Measurements from ENCODE around the gene DAND5.

Gene DAND5

DNA sequence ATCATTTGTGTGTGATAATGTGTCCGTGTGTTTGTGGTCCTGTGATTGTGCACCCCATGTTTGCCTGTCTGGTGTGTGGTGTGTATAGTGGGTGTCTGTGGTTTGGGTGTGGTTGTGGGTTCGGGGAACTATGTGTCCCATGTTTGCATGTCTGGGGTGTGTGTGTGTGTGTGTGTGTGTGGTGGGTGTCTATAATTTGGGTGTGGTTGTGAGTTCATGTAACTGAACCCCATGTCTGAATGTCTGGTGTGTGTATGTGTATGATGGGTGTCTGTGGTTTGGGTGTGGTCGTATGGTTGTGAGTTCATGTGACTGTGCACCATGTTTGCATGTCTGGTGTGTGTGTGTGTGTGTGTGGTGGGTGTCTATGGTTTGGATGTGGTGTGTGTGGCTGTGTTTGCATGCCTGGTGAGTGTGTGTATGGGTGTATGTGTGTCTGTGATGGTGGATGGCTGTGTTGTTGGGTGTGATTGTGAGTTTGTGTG, 14.8 kb downstream of the DAND5 start:
- H3K27ac Mint-ChIP-seq = no peak overlapping the region
- no peaks in the 10 kb centered on the region for H3K36me3 Mint-ChIP-seq (ENCODE audit: insufficient read depth)
- ATAC-seq (replicated peaks) (peak; percentile 2), DNase-seq (peak in 1 of 3 experiments; percentile 22)
- no peaks in the 10 kb centered on the region for H3K9me3 Mint-ChIP-seq
- H3K4me1 Mint-ChIP-seq (ENCODE audit: low read depth in 2 of 2) = peaks cover 9% of the 10 kb centered on the region in 2 donors
- no peak overlapping the region for H3K4me3 Mint-ChIP-seq
- H3K27me3 Mint-ChIP-seq = peaks cover 0 to 9% of the 10 kb centered on the region in 2 donors

- no peak for ATAC-seq (replicated peaks)
- H3K36me3 Mint-ChIP-seq (ENCODE audit: insufficient read depth) = no peaks in the 10 kb centered on the region
- H3K9me3 Mint-ChIP-seq = no peaks in the 10 kb centered on the region
- DNase-seq = no peak
- H3K27ac Mint-ChIP-seq = peak overlapping the region in 1 of 2 donors; percentile 65
- peaks cover 9% of the 10 kb centered on the region in 2 donors for H3K4me1 Mint-ChIP-seq (ENCODE audit: low read depth in 2 of 2)
- H3K4me3 Mint-ChIP-seq = no peak overlapping the region
- H3K27me3 Mint-ChIP-seq = peaks cover 0 to 9% of the 10 kb centered on the region in 2 donors
Observed at GRCh38 chr19:12984683-12985048, 15.3 kb downstream of the DAND5 start.

GRCh38 chr19:12985049-12985776, 15.8 kb downstream of the DAND5 start:
- ATAC-seq (replicated peaks) (peak; percentile 75), DNase-seq (peak; percentile 42 to 53 (median 46))
- Mint-ChIP-seq H3K27me3 (peaks cover 0 to 9% of the 10 kb centered on the region in 2 donors), H3K4me1 (ENCODE audit: low read depth in 2 of 2) (peaks cover 9% of the 10 kb centered on the region in 2 donors), H3K4me3 (peak overlapping the region in 1 of 2 donors; percentile 2), H3K36me3 (ENCODE audit: insufficient read depth) (no peaks in the 10 kb centered on the region), H3K9me3 (no peaks in the 10 kb centered on the region), H3K27ac (peak overlapping the region in 1 of 2 donors; percentile 65)

GRCh38 chr19:12986726-12987125, 17.4 kb downstream of the DAND5 start:
- Mint-ChIP-seq H3K36me3 (ENCODE audit: insufficient read depth) (no peaks in the 10 kb centered on the region), H3K4me3 (no peak overlapping the region), H3K9me3 (no peaks in the 10 kb centered on the region), H3K27me3 (peaks cover 0 to 9% of the 10 kb centered on the region in 2 donors), H3K27ac (no peak overlapping the region), H3K4me1 (ENCODE audit: low read depth in 2 of 2) (peaks cover 9% of the 10 kb centered on the region in 2 donors)
- ATAC-seq (replicated peaks) (no peak), DNase-seq (no peak)

DNA sequence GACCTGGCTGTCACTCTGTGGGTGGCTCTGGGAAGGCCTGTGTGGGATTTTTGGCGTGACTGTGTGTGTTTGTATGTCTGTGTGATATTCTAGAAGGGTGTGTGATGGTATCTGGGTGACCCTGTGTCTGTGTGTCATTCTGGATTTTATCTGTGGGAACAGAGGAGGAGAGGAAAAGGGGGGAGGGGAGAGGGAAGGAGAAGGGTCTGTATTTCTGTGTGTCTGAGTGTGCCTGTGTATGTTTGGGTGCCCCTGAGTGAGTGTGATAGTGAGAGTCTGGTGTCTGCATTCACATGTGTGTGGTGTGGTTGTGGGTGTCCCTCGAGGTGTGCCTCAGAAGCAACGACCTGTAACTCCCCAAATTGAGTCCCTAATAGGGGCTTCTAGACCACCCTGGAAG, 17.8 kb downstream of the DAND5 start:
- H3K36me3 Mint-ChIP-seq (ENCODE audit: insufficient read depth) = no peaks in the 10 kb centered on the region
- ATAC-seq (replicated peaks) (no peak), DNase-seq (no peak)
- no peaks in the 10 kb centered on the region for H3K9me3 Mint-ChIP-seq
- no peak overlapping the region for H3K27ac Mint-ChIP-seq
- H3K4me3 Mint-ChIP-seq = no peak overlapping the region
- peaks cover 9% of the 10 kb centered on the region in 2 donors for H3K4me1 Mint-ChIP-seq (ENCODE audit: low read depth in 2 of 2)
- H3K27me3 Mint-ChIP-seq = peaks cover 0 to 9% of the 10 kb centered on the region in 2 donors

DNA sequence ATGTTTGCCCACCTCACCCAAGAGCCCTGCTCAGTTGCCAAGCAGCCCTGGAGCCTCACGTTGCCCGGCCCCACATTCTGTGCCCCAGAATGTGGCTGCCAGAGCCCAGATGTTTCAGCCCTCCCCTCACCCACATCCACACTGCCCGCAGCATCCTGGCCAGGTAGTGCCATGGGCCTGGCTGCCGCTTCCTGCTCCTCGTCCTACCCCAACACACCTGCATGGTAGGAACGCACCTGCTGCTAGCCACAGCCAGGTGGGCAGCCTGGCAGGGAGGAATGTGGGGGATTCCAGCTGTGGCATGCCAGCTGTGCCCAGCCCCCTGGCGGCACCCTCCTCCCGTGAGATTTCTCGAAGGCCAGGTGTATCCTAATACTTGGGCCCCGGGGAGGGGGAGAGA, 18.4 kb downstream of the DAND5 start:
- Mint-ChIP-seq H3K36me3 (ENCODE audit: insufficient read depth) (no peaks in the 10 kb centered on the region), H3K4me1 (ENCODE audit: low read depth in 2 of 2) (peaks cover 9% of the 10 kb centered on the region in 2 donors), H3K9me3 (no peaks in the 10 kb centered on the region), H3K4me3 (no peak overlapping the region), H3K27ac (no peak overlapping the region), H3K27me3 (peaks cover 0 to 9% of the 10 kb centered on the region in 2 donors)
- ATAC-seq (replicated peaks) (no peak), DNase-seq (no peak)

GRCh38 chr19:12990431-12990830, 21.1 kb downstream of the DAND5 start:
- Mint-ChIP-seq H3K9me3 (no peaks in the 10 kb centered on the region), H3K27ac (no peak overlapping the region), H3K36me3 (ENCODE audit: insufficient read depth) (peaks cover 8% of the 10 kb centered on the region), H3K27me3 (peaks cover 0 to 26% of the 10 kb centered on the region in 2 donors), H3K4me1 (ENCODE audit: low read depth in 2 of 2) (peaks cover 8 to 9% of the 10 kb centered on the region in 2 donors), H3K4me3 (no peak overlapping the region)
- ATAC-seq (replicated peaks) (no peak), DNase-seq (no peak)

DNA sequence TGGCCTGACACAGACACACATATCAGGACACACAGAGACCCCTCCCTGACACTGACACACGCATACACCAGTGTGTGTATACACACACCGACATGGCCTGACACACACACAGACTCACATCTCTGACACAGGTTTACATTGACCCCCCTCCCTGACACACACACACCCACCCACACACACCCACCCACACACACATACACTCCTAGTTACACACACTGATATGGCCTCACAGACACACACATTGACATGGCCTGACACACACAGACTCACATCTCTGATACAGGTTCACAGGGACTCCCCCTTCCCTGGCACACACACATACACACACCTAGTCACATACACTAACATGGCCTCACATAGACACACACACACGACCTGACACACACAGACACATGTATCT, 21.5 kb downstream of the DAND5 start:
- Mint-ChIP-seq H3K4me1 (ENCODE audit: low read depth in 2 of 2) (peaks cover 5 to 7% of the 10 kb centered on the region in 2 donors), H3K9me3 (no peaks in the 10 kb centered on the region), H3K27ac (no peak overlapping the region), H3K27me3 (peaks cover 0 to 26% of the 10 kb centered on the region in 2 donors), H3K36me3 (ENCODE audit: insufficient read depth) (peaks cover 10% of the 10 kb centered on the region), H3K4me3 (no peak overlapping the region)
- no peak for ATAC-seq (replicated peaks)
- no peak for DNase-seq

- ATAC-seq (replicated peaks) = no peak
- peaks cover 0 to 26% of the 10 kb centered on the region in 2 donors for H3K27me3 Mint-ChIP-seq
- H3K36me3 Mint-ChIP-seq (ENCODE audit: insufficient read depth) = peaks cover 13% of the 10 kb centered on the region
- H3K9me3 Mint-ChIP-seq = no peaks in the 10 kb centered on the region
- H3K4me3 Mint-ChIP-seq = no peak overlapping the region
- H3K27ac Mint-ChIP-seq = no peak overlapping the region
- no peak for DNase-seq
- peaks cover 5 to 9% of the 10 kb centered on the region in 2 donors for H3K4me1 Mint-ChIP-seq (ENCODE audit: low read depth in 2 of 2)
Observed at GRCh38 chr19:12991296-12991695, 21.9 kb downstream of the DAND5 start.

DNA sequence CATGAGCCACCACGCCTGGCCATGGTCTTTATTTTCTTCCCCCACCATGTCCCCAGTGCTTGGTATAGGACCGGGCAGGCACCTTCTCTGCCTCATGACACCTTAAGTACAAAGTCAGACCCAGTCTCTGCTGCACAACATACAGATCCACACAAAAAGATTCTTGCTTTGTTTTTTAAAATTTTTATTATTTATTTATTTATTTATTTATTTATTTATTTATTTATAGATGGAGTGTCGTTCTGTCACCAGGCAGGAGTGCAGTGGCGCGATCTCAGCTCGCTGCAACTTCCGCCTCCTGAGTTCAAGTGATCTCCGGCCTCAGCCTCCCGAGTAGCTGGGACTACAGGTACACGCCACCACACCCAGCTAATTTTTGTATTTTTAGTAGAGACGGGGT, 23.4 kb downstream of the DAND5 start:
- Mint-ChIP-seq H3K27me3 (peaks cover 0 to 28% of the 10 kb centered on the region in 2 donors), H3K4me1 (ENCODE audit: low read depth in 2 of 2) (peaks cover 5 to 9% of the 10 kb centered on the region in 2 donors), H3K27ac (no peak overlapping the region), H3K9me3 (no peaks in the 10 kb centered on the region), H3K4me3 (no peak overlapping the region), H3K36me3 (ENCODE audit: insufficient read depth) (peaks cover 13% of the 10 kb centered on the region)
- DNase-seq (no peak), ATAC-seq (replicated peaks) (no peak)

DNA sequence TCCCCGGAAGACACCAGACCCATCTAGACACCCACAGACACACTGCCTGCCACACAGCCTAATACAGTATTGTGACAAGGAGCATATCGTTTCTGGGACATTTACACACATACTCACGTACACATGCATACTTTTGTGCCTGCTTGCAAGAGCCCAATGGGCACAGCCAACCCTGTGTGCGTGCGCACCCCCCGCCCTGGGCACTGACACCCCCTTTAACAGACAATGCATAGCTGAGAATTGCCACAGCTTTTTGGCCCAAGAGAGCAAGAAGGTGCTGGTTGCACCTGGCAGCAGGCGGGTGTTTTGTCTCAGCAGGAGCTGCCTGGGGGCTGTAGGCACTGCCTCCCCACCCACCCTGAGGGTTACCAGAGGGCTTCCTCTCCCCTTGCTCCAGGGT, 24.2 kb downstream of the DAND5 start:
- Mint-ChIP-seq H3K27me3 (peaks cover 0 to 36% of the 10 kb centered on the region in 2 donors), H3K4me3 (peak overlapping the region in 1 of 2 donors; percentile 84), H3K36me3 (ENCODE audit: insufficient read depth) (peaks cover 13% of the 10 kb centered on the region), H3K4me1 (ENCODE audit: low read depth in 2 of 2) (peaks cover 5 to 9% of the 10 kb centered on the region in 2 donors), H3K27ac (no peak overlapping the region), H3K9me3 (no peaks in the 10 kb centered on the region)
- ATAC-seq (replicated peaks) (no peak), DNase-seq (no peak)

GRCh38 chr19:12994701-12995595, 25.6 kb downstream of the DAND5 start, which contains the start of gene NFIX:
Gene NFIX (plus strand): TSS chr19:12995475. CDS start chr19:12995838, 363 bp downstream.
- Mint-ChIP-seq H3K4me3 (peak within 1 kb of the TSS; percentile 80 to 84), H3K4me1 (ENCODE audit: low read depth in 2 of 2) (peaks cover 5 to 9% of the 10 kb centered on the region in 2 donors), H3K9me3 (no peaks in the 10 kb centered on the region), H3K36me3 (ENCODE audit: insufficient read depth) (peaks cover 13% of the 10 kb centered on the region), H3K27ac (peak within 1 kb of the TSS; percentile 35 to 85), H3K27me3 (peaks cover 0 to 50% of the 10 kb centered on the region in 2 donors)
- ATAC-seq (replicated peaks) (peak; percentile 63), DNase-seq (peak; percentile 45 to 51 (median 49))

GRCh38 chr19:12995596-12996405, 26.4 kb downstream of the DAND5 start:
- Mint-ChIP-seq H3K4me1 (ENCODE audit: low read depth in 2 of 2) (peaks cover 5 to 9% of the 10 kb centered on the region in 2 donors), H3K9me3 (no peaks in the 10 kb centered on the region), H3K27ac (no peak overlapping the region), H3K36me3 (ENCODE audit: insufficient read depth) (peaks cover 13% of the 10 kb centered on the region), H3K4me3 (peak overlapping the region; percentile 31 to 84), H3K27me3 (peaks cover 0 to 56% of the 10 kb centered on the region in 2 donors)
- DNase-seq (no peak), ATAC-seq (replicated peaks) (peak; percentile 47)

Measured in effector memory CD8-positive, alpha-beta T cell (primary cell).